ENCODE data around the gene RAD51B.

DNA sequence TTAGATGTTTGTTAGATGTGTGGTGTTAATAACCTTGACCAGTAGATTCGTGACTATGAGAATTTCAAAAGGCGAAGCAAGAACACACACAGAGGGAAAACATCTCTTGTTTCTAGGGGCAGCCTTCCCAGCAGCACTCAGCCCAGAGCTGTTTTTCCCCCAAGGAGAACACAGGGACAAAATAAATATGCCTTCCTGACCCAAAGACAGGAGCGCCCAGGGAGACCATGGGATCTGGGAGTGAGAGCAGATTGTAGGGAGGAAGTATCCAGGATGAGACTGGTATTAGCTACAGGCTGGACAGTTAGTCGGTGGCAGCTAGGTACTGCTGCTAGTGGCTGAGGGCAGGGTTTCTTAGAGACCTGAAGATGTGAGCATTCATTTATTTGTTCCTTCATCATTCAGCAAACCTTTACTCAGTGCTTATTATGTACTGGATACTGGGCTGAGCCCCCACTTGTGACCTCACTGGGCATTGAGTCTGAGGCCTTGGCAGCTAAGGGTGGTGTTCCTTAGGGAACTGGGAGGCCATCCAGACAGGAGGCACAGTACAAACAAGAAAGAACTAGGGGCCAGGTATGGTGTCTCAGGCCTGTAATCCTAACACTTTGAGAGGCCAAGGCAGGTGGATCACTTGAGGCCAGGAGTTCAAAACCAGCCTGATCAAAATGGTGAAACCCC, 503.5 kb downstream of the RAD51B start:
- TF ChIP-seq, protein P1, sequence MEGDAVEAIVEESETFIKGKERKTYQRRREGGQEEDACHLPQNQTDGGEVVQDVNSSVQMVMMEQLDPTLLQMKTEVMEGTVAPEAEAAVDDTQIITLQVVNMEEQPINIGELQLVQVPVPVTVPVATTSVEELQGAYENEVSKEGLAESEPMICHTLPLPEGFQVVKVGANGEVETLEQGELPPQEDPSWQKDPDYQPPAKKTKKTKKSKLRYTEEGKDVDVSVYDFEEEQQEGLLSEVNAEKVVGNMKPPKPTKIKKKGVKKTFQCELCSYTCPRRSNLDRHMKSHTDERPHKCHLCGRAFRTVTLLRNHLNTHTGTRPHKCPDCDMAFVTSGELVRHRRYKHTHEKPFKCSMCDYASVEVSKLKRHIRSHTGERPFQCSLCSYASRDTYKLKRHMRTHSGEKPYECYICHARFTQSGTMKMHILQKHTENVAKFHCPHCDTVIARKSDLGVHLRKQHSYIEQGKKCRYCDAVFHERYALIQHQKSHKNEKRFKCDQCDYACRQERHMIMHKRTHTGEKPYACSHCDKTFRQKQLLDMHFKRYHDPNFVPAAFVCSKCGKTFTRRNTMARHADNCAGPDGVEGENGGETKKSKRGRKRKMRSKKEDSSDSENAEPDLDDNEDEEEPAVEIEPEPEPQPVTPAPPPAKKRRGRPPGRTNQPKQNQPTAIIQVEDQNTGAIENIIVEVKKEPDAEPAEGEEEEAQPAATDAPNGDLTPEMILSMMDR (IDR thresholded peaks at IDR 0.05) = no peak
- TF ChIP-seq POLR2A (IDR thresholded peaks at IDR 0.05) = no peak
